Kasumi-1 (cell line): Measurements from ENCODE around the gene NSDHL.

Experiments
- DNase-seq, 2 experiments: peaks; one replicate each; lab custom pipeline; 2025; lab: John Stamatoyannopoulos, UW

Gene NSDHL

GRCh38 chrX:152844256-152844655 lies 13.4 kb downstream of the NSDHL start:
- DNase-seq, result no peak

DNA sequence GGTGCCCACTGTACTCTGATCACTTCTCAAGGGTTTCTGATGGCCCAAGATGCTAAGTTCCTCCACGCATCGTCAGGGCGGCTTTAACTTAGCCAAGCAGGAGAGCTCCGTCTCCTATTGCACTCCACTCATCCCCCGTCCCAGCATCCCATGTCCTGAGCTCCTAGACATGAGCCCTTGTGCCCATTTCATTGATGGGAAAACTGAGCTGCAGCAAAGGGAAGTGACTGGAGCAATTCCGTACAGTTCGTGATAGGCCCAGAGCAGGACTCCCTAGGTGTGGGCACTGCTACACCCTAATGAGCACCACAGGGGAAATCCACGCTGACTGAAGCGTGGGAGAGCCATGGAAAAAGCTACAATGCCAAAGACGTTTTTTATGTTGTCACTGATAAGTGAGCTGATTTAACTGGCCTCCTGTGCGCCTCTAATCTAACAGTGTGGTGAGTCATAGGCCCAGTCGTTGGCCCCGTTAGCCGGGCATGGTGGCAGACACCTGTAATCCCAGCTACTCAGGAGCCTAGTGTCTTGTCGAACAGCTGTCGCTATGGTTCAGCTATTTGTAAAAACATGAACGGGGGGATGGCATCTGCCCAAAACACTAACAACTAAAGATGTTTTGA lies 14.9 kb downstream of the NSDHL start:
- DNase-seq, result no peak

DNA sequence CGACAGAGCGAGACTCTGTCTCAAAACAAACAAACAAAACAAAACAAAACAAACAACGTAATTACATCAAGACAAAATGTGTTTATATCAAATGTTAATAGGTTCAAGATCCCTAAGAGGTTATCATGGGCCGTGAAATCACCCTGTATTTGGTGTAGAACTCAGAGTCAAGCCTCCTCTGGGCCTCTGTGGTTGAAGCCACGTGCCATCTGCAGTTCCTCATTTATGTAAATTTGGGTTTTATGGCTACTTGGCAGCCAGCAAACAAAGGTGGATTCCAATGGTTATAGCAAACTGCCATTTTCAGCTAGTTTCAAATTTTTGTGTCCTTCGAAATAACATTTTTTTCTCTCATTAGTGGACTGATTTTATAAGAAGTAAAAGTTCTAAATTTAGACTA lies 16.4 kb downstream of the NSDHL start:
- peak; percentile 30 to 44 for DNase-seq

DNA sequence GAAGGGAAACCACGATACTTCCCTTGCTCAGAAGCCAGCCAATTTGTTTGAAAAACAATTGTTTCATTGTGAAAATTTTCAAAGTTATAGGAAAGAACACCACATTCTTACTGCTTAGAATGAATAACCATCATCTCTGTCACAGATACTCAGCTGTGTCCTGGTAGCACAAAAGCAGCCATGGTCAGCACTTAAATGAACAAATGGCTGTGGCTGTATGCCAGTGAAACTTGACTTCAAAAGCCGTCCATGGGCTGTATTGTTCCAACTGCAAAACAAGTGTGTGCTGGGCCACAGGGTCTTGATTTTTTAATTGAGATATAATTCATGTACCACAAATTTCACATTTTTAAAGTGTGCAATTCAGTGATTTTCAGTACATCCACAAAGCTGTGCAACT lies 19.6 kb downstream of the NSDHL start:
- DNase-seq, result no peak

DNA sequence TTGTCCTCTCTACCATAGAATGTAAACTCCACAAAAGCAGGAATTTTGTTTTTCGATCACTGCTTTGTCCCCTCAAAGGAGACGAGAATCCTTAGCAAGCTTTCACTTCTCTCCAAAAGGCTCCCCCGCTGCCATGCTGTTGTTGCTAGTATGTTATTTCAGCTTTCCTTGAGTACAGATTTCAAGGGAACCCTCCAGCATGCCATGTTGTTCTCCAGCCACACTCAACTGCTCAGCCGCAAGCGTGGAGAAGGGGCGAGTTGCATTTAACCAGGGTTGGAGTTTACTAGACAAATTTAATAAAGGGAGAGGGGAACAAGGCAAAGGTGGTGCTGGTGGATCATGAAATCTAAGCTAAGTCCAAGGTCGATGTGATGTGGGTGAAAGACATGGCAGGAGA lies 23.1 kb downstream of the NSDHL start:
- DNase-seq, result no peak

GRCh38 chrX:152861116-152861515 lies 30.3 kb downstream of the NSDHL start:
- DNase-seq, result no peak

DNA sequence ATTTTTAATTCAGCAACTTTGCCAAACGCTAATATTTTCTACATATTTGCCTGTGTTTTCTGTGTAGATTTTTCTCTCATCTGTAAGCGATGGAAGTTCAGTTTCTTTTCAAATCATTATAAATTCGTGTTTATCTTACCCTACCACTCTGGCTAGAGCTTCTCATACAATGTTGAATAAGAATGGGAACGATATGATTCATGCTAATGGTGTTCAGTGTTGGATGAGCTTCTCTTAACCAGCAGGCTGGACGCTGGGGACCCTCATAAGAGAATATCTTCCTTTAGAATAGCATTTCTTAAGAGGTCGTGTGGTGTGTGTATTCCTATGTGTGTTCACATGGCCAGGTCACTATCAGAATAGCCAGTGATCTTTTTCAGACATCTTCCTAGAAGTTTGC lies 31.0 kb downstream of the NSDHL start:
- DNase-seq, result no peak

GRCh38 chrX:152865232-152865920 lies 34.5 kb downstream of the NSDHL start:
- no peak for DNase-seq

GRCh38 chrX:152866386-152866785 lies 35.5 kb downstream of the NSDHL start:
- no peak for DNase-seq

DNA sequence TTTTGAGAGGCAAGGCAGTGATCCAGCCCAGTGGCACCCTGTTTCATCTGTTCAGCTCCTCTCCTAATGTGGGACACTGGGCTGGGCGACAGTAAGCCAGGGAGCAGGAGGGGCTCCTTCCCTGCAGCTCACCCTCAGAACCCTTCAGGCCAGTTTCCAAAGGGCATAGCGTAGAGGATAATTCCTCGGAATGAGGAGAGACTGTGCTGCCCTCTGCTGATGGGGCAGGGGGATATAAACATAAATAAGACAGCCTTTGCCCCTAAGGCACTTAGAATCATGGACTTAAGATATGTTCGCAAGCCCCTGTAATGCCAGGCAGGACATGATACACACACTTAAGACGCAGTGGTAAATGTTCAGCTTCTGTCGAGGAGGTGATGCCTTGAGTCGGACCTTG lies 39.1 kb downstream of the NSDHL start:
- DNase-seq, result peak in 1 of 2 experiments; percentile 2

DNA sequence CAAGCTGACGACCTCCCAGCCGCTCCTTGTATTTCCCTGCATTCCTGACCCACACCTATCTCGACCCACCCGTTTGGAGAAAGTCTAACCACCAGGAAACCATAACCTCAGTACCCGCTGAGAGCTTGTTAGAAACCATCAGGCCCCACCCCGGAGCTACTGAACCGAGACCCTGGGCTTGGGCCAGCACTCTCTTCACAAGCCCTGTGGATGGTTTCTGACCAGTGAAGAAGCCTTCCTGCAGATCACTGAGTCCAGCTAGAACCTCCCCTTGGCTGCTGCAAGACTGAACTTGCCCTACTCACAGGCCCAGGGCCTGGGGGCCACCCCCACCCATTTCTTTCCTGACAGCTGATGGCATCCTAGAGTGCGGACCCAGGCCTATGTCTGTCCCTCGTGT lies 40.4 kb downstream of the NSDHL start:
- no peak for DNase-seq

GRCh38 chrX:152872522-152872921 lies 41.7 kb downstream of the NSDHL start:
- DNase-seq, result no peak

GRCh38 chrX:152873361-152873760 lies 42.5 kb downstream of the NSDHL start:
- DNase-seq, result no peak

DNA sequence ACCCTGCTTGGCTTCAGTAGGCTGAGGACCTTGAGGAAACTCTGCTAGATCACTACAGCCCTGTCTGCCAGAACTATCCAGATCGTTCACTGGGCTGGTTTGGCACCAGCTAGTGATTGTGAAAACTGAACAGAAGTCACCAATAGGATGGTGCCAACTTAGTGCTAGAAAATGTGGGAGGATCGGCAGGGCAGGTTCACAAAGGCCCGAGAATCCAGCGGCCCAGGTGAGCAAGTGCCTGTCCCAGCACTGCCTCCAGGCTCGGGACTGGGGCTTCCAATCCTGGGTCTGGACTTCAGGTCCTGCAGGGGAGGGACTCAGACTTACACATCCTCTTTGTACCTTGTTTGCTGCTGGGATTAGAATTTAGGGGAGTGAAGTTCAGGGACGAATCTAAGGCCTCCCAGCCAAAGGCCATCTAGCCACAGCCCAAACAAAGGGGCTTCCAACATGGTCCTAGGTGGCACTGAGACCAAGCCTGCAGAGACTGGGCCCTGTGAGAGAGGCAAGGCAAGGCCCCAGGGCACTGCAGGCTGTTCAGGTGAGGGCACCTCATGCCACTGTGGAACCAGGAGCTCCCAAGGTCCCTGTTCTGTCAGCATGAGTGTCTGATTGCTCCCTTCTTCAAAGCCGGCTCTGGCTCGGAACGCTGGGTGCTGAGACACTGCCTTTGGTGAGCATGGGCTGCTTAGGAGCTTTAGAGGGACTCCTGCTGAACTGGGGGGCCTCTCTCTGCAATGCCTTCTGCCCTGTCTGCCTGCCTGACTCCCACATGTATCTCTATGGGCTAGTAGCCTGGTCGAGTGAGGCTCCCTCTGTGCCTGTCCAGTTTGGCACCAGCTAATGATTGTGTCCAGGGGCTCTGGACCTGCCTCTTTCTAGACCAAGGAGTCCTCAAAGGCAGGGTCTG lies 46.3 kb downstream of the NSDHL start:
- no peak for DNase-seq

GRCh38 chrX:152878976-152879755 lies 48.3 kb downstream of the NSDHL start:
- no peak for DNase-seq

DNA sequence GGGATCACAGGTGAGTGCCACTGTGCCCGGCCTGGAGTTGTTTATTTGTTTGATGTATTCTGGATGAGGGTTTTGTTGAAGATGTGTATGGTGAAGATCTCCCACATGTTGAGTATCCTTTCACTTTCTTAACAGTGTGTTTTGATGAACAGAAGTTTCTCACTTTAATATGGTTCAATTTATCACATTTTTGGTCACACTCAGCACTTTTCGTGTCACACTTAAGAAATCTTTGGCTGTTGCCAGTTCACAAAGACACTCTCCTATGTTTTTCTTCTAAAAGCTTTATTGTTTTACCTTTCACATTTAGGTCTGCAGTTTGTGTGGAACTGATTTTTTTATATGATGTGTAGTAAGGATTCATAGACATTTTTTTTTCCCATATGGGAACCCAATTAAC lies 50.4 kb downstream of the NSDHL start:
- DNase-seq, result no peak

DNA sequence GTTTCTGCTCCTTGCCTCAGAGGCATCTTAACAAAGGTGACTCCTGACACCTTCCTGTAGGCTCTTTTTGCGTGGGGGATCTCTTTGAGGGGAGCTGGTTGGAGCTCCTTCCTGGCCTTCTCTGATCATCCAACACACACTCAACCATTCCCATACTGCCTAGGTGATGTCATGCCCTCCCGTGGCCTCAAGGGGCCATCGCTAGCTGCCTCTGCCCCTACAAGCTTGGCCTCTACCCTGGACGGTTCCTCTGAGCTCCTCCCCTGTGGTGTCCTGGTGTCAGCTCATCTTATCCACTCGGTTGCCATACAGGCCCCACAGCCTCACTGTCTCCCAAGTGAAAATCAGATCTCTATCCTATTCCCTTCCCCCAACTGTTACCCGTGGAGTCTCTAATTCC lies 53.3 kb downstream of the NSDHL start:
- no peak for DNase-seq

- DNase-seq, result no peak
Observed at GRCh38 chrX:152886716-152887115, 55.9 kb downstream of the NSDHL start.

DNA sequence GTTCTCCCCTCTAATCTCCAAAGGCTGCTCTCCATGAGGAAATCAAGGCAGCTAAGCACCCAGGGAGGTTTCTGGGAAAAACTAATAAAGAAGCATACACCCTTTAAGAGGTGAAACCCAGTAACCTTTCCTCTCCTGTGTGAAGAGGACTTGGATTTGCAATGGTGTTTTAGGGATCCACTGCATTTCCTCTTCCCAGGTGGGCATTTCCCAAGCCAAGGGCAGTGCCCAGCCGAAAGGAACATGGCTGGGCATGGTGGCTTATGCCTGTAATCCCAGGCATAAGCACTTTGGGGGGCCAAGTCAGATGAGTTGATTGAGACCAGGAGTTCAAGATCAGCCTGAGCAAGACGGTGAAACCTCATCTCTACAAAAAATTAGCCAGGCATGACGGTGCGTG lies 61.6 kb downstream of the NSDHL start:
- DNase-seq, result no peak

DNA sequence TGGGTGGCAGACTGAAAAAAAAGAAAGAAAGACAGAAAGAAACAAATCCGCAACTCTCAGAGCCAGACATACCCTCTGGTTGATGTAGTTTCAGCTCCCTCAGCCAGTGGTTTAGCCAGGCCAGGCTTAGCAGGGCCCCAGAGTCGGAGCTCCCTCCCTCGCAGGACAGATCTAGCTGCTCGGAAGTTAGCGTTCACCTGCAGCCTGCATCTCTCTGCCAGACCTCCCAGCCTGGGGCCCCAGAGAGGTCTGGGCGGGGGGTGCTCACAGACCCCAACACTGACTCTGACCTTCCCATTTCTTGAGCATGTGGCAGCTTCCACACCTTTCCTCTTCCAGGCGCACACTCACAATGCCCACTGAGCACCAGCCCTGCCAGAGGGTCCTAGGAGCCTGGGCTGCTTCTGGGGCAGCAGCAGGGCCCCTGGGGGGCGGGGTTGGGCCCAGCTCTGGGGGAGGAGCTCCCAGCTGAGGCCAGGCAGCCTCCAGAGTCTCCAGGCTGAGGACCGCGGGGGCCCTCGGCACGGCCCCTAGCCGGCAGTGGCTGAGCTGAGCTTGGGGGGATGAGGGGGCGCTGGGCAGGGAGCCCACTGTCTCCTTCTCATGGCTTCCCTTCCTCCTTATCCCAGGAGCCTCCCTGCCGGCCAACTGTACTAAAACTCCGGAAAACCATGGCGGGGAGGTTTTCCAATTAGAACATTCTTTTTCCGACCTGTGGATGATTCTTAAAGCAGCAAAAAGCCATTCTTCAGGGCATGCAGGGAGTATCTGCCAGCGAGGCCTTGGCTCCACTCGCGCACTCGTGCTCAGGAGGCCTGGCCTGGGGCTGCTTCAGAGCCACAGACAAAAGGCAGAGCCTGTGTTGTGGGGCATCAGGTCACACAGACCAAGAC lies 62.4 kb downstream of the NSDHL start:
- no peak for DNase-seq

DNA sequence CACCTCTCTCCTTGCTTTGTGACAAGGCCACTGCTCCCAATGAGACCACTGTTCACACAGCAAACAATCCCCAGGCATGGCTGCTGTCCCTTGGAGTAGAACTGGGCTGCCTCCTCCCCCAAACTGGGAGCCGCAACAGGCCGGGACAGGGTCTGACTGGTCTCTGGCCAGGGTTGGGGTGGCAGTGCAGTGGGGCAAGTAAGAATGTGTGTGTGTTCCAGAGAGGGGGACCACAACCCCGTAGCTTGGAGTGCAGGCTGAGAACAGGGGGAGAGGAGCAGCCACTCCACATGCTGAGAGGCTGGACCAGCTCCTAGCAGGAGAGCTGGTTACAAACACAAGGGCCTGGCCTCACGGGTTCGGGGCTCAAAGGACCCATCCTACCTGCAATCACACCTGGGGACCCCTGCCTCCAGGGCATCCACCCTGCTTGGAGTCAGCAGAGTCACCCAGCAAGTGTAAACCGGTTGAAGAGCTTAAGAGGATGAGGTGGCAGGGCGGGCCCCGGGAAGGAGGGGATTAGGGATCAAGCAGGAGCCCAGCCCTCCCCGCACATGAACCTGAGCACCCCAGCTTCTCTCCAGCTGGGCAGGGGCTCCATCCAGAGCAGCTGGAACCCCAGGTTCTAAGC lies 63.2 kb downstream of the NSDHL start:
- DNase-seq, result no peak
